Osteoblast (primary cell): ENCODE results near the gene TCP11L1. TPM values are rescaled to one million over a fixed set of nuclear protein-coding genes. Genes with fewer than 3 reads are reported as not detected.

ENCODE experiments used
- DNase-seq: peaks from one replicate; pipeline ENCODE4 v3.0.0; 2011; ENCODE audit warnings: low spot score, mixed read lengths; ENCODE audit not compliant: insufficient read length; ENCODE audit errors: missing footprints
- H2AFZ ChIP-seq: 2 replicates; pipeline ENCODE4 v1.6.0; 2011; ENCODE audit warnings: mild to moderate bottlenecking, low read length
- H3K27ac ChIP-seq: 2 replicates; pipeline ENCODE4 v1.5.1; 2011; ENCODE audit warnings: mild to moderate bottlenecking, low read depth, low read length, moderate library complexity
- H3K27me3 ChIP-seq: 2 replicates; pipeline ENCODE4 v1.6.0; 2012; ENCODE audit warnings: mild to moderate bottlenecking, control low read depth, inconsistent platforms, low read length, moderate library complexity; ENCODE audit not compliant: insufficient read depth
- H3K36me3 ChIP-seq: 2 replicates; pipeline ENCODE4 v1.5.1; 2011; ENCODE audit warnings: mild to moderate bottlenecking, low read length, control low read depth, moderate library complexity; ENCODE audit not compliant: insufficient read depth
- H3K4me1 ChIP-seq: 2 replicates; pipeline ENCODE4 v1.5.1; 2011; ENCODE audit warnings: mild to moderate bottlenecking, low read length, control low read depth, moderate library complexity; ENCODE audit not compliant: insufficient read depth
- H3K4me2 ChIP-seq: 2 replicates; pipeline ENCODE4 v1.6.0; 2011; ENCODE audit warnings: mild to moderate bottlenecking, low read length; ENCODE audit not compliant: insufficient read depth
- H3K4me3 ChIP-seq: fragments of 200-600 bp; sonication (generic); 3 replicates; pipeline ENCODE4 v1.5.1; 2012; ENCODE audit warnings: mild to moderate bottlenecking, low read length, inconsistent platforms; ENCODE audit not compliant: insufficient read depth
- H3K79me2 ChIP-seq: 2 replicates; pipeline ENCODE4 v1.6.0; 2012; ENCODE audit warnings: mild to moderate bottlenecking, low read length, control low read depth, inconsistent platforms; ENCODE audit not compliant: insufficient read depth
- H3K9me3 ChIP-seq: 2 replicates; pipeline ENCODE4 v1.5.1; 2011; ENCODE audit warnings: low read depth, low read length, control low read depth
- H4K20me1 ChIP-seq: 2 replicates; pipeline ENCODE4 v1.6.0; 2012; ENCODE audit warnings: mild to moderate bottlenecking, low read length, control low read depth; ENCODE audit not compliant: insufficient read depth
- CTCF ChIP-seq: IDR thresholded peaks from 2 replicates; pipeline ENCODE4 v1.5.1; 2011; ENCODE audit warnings: mild to moderate bottlenecking, low read depth, low read length, moderate library complexity; ENCODE audit errors: extremely low read depth
- total RNA-seq: library from RNA; depleted of rRNA; stranded (reverse); fragments of >200 nt; gene quantifications from 2 replicates; pipeline ENCODE4 v1.2.3, GENCODE V29; 2012

Gene TCP11L1
- 32.7 and 35.8 TPM in 2 replicates for total RNA-seq

- Histone ChIP-seq H4K20me1 (no peaks in the 10 kb centered on the region), H3K36me3 (no peaks in the 10 kb centered on the region), H3K27ac (peak within 1 kb of the TSS; percentile 98), H2AFZ (peak within 1 kb of the TSS; percentile 98), H3K9me3 (no peaks in the 10 kb centered on the region), H3K4me2 (peak within 1 kb of the TSS; percentile 97), H3K79me2 (peaks cover 26% of the 10 kb centered on the region), H3K4me1 (peaks cover 23% of the 10 kb centered on the region), H3K4me3 (peak within 1 kb of the TSS; percentile 92), H3K27me3 (no peaks in the 10 kb centered on the region)
- TF ChIP-seq CTCF = no peak
- DNase-seq = peak; percentile 98
Observed at GRCh38 chr11:33039274-33040032, at the start of gene TCP11L1. TSS of gene TCP11L1 (plus strand) at chr11:33039572. CDS start at chr11:33043774, 4,202 bp downstream.

GRCh38 chr11:32990481-32990880 is 48.9 kb upstream of the TCP11L1 start:
- H3K27ac ChIP-seq = no peak overlapping the region
- no peak overlapping the region for H2AFZ ChIP-seq

GRCh38 chr11:32991427-32991826 is 47.9 kb upstream of the TCP11L1 start:
- TF ChIP-seq CTCF = no peak
- Histone ChIP-seq H3K36me3 (no peaks in the 10 kb centered on the region), H3K27me3 (peaks cover 5% of the 10 kb centered on the region), H3K27ac (no peak overlapping the region), H3K4me2 (no peak overlapping the region), H4K20me1 (no peaks in the 10 kb centered on the region), H2AFZ (no peak overlapping the region), H3K4me3 (no peak overlapping the region), H3K4me1 (no peaks in the 10 kb centered on the region), H3K79me2 (no peaks in the 10 kb centered on the region), H3K9me3 (peaks cover 3% of the 10 kb centered on the region)
- DNase-seq = no peak

More at GRCh38 chr11:32990481-32990880, 48.9 kb upstream of the TCP11L1 start:
- H3K4me3 ChIP-seq = no peak overlapping the region
- H3K27me3 ChIP-seq = peaks cover 5% of the 10 kb centered on the region
- peaks cover 3% of the 10 kb centered on the region for H3K9me3 ChIP-seq
- H4K20me1 ChIP-seq = no peaks in the 10 kb centered on the region
- no peaks in the 10 kb centered on the region for H3K36me3 ChIP-seq
- no peaks in the 10 kb centered on the region for H3K4me1 ChIP-seq
- no peak for TF ChIP-seq CTCF
- H3K79me2 ChIP-seq = no peaks in the 10 kb centered on the region
- no peak for DNase-seq
- H3K4me2 ChIP-seq = no peak overlapping the region

- no peaks in the 10 kb centered on the region for H3K36me3 ChIP-seq
- no peaks in the 10 kb centered on the region for H3K79me2 ChIP-seq
- no peaks in the 10 kb centered on the region for H3K4me1 ChIP-seq
- no peak overlapping the region for H3K4me3 ChIP-seq
- no peak overlapping the region for H3K4me2 ChIP-seq
- peaks cover 5% of the 10 kb centered on the region for H3K27me3 ChIP-seq
- DNase-seq = no peak
- no peak for TF ChIP-seq CTCF
- H3K9me3 ChIP-seq = peaks cover 3% of the 10 kb centered on the region
- no peak overlapping the region for H2AFZ ChIP-seq
- no peaks in the 10 kb centered on the region for H4K20me1 ChIP-seq
- no peak overlapping the region for H3K27ac ChIP-seq
Observed at GRCh38 chr11:32991898-32992297, 47.5 kb upstream of the TCP11L1 start.
